ENCODE data around the gene CD27. TPM values are rescaled to one million over a fixed set of nuclear protein-coding genes. Genes with fewer than 3 reads are reported as not detected.

Gene CD27
- polyA plus RNA-seq, 3 donors: 0.40 to 2.2 (median 1.3) TPM

GRCh38 chr12:6428326-6428725 is 16.4 kb upstream of the CD27 start:
- DNase-seq (ENCODE audit: extremely low read depth in 1 of 11, low read depth in 9 of 11, low spot score in 4 of 11): no peak

GRCh38 chr12:6430124-6430989 is 14.4 kb upstream of the CD27 start:
- DNase-seq (ENCODE audit: extremely low read depth in 1 of 11, low read depth in 9 of 11, low spot score in 4 of 11): peak in 3 of 11 donors; percentile 43 to 77 (median 51)

- DNase-seq (ENCODE audit: extremely low read depth in 1 of 11, low read depth in 9 of 11, low spot score in 4 of 11): no peak
Measured at GRCh38 chr12:6432991-6433390, 11.8 kb upstream of the CD27 start.

- DNase-seq (ENCODE audit: extremely low read depth in 1 of 11, low read depth in 9 of 11, low spot score in 4 of 11): no peak
Measured at GRCh38 chr12:6434205-6435140, 10.3 kb upstream of the CD27 start.

DNA sequence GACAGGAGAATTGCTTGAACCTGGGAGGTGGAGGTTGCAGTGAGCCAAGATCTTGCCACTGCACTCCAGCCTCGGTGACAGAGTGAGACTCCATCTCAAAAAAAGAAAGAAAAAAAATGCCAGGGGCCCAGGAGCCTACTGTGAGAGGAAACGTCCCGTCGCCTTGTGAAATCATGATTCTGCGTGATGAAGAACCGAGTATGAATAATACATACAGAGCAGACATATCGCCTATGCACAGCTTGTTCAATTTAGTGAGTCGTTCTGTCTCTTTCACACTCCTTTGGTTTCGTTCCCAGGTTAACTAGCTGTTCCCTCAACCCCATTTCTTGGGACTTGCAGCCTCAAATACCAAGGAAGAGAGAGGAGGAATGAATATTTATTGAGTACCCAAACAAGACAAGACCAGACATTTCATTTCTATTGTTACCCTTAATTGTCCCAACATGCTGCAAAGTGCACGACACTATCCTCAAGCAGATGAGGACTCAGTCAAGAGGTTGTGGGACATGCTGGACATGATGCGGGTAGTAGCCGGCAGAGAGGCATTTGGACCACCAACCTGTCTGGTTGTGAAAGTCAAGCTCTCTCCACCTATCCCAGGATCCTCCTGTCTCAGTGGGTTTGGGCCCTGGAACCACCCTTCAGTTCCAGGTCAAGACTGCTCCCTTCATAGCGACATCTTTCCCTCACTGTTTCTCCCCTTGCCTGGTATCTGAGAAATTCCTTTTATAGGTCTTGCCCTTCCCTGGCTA is 8.6 kb upstream of the CD27 start:
- no peak for DNase-seq (ENCODE audit: extremely low read depth in 1 of 11, low read depth in 9 of 11, low spot score in 4 of 11)

DNA sequence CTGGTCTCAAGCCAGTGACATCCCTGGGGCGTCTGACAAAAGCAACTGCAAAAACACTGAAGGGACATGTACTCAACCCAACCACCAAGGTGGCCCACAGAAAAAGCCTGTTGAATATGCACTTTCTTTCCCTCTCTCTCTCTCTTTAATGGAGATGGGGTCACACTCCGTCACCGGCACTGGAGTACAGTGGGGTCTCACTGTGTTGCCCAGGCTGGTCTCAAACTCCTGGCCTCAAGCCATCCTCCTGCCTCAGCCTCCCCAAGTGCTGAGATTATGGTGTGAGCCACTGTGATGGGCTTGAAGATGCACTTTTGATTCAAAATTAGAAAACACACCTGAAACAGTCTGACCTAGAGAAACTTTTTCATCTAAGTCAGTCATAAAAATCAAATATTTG is 7.2 kb upstream of the CD27 start:
- no peak for DNase-seq (ENCODE audit: extremely low read depth in 1 of 11, low read depth in 9 of 11, low spot score in 4 of 11)

- no peak for DNase-seq (ENCODE audit: extremely low read depth in 1 of 11, low read depth in 9 of 11, low spot score in 4 of 11)
Measured at GRCh38 chr12:6438345-6438744, 6.4 kb upstream of the CD27 start.

DNA sequence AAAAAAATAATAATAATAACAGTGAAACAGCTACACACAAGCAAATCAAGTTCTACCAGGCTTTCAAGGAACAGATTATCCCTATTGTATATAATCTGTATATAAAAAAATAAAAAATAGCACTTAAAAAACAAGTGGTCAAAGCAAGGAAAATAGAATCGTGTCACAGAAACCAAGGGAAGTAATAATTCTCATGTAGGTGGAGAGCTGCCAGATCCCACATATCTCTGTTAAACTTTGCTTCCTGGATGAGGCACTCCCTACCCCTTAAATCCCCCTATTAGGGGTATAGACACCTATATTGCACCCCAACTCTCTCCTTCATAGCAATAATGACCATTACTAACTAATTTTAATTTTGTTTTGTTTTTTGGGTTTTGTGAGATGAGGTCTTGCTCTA is 4.4 kb upstream of the CD27 start:
- no peak for DNase-seq (ENCODE audit: extremely low read depth in 1 of 11, low read depth in 9 of 11, low spot score in 4 of 11)

- DNase-seq (ENCODE audit: extremely low read depth in 1 of 11, low read depth in 9 of 11, low spot score in 4 of 11): no peak
Measured at GRCh38 chr12:6442836-6443235, 1.9 kb upstream of the CD27 start.

DNA sequence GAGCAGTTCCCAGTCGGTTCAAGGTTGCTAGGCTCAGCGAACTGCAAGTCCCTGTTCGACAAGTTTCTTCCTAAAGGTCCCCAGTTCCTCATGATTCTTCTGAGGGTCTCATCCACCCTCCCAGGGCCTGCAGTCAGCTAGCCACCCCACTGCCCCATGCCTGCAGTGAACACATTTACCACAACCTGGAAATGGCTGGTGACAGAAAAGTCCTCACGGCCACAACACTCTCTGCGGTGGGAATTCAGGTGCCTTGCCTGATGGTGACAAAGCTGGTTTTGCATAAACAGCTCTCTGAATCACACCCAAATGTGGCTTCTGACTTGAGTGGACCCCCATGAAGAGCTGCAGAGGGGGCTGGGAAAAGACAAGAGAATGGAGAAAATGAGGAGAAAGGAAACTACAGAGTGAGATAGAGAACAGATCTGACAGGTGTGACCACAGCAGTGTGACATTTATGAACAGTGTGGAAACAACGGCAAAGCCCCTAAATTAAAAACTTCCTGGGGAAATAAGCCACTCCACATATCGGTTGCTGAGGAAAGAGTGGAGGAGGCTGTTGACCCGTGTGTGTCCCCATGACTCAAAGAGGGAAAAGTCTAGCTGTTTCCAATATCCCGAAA is 1.3 kb upstream of the CD27 start:
- DNase-seq (ENCODE audit: extremely low read depth in 1 of 11, low read depth in 9 of 11, low spot score in 4 of 11): no peak

- no peak for DNase-seq (ENCODE audit: extremely low read depth in 1 of 11, low read depth in 9 of 11, low spot score in 4 of 11)
Measured at GRCh38 chr12:6444031-6444430, 724 bp upstream of the CD27 start.

- no peak for DNase-seq (ENCODE audit: extremely low read depth in 1 of 11, low read depth in 9 of 11, low spot score in 4 of 11)
Measured at GRCh38 chr12:6450091-6450868, 5.5 kb downstream of the CD27 start.

GRCh38 chr12:6450869-6451347 is 6.2 kb downstream of the CD27 start:
- DNase-seq (ENCODE audit: extremely low read depth in 1 of 11, low read depth in 9 of 11, low spot score in 4 of 11): no peak

- DNase-seq (ENCODE audit: extremely low read depth in 1 of 11, low read depth in 9 of 11, low spot score in 4 of 11): peak in 10 of 11 donors; percentile 68 to 86 (median 80)
Measured at GRCh38 chr12:6451348-6452244, 6.8 kb downstream of the CD27 start, which contains the start of gene TAPBPL. Gene TAPBPL (plus strand): TSS chr12:6452042. CDS start chr12:6452249, 207 bp downstream.

GRCh38 chr12:6452245-6452943 is 7.6 kb downstream of the CD27 start:
- DNase-seq (ENCODE audit: extremely low read depth in 1 of 11, low read depth in 9 of 11, low spot score in 4 of 11): no peak

GRCh38 chr12:6452944-6453630 is 8.3 kb downstream of the CD27 start:
- DNase-seq (ENCODE audit: extremely low read depth in 1 of 11, low read depth in 9 of 11, low spot score in 4 of 11): no peak
